Fibroblast of the conjunctiva (primary cell): ENCODE data around the gene RBM23.
"Not testable (repeated sequence)": the region's sequence is repeated elsewhere in the genome, so short reads cannot be mapped to it uniquely, and the experiment has no call there.

ENCODE experiments used
- DNase-seq: peaks from one replicate; pipeline ENCODE4 v3.0.0-alpha.2; 2010; ENCODE audit warnings: low read depth

The RBM23 gene

DNA sequence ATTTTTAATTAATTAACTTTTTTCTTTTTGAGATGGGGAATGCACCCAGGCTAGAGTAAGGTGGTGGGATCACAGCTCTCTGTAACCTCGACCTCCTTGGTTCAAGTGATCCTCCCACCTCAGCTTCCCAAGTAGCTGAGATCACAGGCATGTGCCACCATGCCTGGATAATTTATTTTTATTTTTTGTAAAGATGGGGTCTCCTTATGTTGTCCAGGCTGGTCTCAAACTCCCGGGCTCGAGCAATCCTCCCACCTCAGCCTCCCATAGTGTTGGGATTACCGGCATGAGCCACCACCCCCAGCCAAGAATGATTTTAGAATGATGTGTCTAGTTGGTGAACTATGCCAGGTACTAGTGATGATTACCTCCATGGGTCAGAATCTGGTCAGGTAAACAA, 54.0 kb downstream of the RBM23 start:
- DNase-seq, result no peak

DNA sequence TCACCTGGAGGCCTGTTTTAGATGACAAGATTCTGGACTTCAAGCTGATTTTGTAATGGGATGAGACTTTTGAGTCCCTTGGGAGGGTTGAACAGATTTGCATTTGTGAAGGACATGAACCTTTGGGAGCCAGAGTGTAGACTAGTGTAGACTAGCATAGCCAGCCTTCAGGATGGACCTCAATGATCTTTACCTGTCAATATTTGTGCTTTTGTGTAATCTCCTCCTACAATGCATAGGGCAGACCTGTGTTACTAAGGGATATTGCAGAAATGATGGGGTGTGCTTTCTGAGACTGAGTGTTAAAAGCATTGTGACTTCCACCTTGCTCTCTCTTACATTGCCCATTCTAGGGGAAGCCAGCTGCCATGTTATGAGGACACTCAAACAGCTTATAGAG, 57.3 kb downstream of the RBM23 start:
- DNase-seq, result no peak

DNA sequence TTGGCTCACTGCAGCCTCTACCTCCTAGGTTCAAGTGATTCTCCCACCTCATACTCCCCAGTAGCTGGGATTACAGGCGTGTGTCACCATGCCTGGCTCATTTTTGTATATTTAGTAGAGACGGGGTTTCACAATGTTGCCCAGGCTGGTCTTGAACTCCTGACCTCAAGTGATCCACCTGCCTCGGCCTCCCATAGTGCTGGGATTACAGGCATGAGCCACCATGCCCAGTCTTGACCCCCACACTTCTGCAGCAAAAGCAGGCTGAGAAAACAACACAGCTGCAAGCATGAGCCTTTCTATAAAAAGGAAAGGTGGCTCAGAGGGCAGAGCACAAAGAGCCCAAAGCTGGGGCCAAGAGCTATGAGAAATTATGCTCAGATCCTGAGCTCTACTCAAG, 58.6 kb downstream of the RBM23 start:
- DNase-seq, result not testable (repeated sequence)

DNA sequence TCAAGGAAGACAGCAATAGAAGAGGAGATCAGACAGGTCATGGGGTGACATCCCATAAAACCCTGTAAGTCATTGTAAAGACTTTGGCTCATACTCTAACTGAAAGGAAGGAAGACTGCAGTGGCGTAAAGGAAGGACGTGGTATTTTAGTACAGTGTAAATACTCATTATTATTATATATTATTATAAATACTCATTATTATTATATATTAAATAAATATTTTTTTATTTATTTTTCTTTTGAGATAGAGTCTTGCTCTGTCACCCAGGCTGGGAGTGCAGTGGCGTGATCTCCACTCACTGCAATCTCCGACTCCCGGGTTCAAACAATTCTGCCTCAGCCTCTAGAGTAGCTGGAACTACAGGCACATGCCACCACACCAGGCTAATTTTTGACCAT, 62.5 kb downstream of the RBM23 start:
- no peak for DNase-seq

DNA sequence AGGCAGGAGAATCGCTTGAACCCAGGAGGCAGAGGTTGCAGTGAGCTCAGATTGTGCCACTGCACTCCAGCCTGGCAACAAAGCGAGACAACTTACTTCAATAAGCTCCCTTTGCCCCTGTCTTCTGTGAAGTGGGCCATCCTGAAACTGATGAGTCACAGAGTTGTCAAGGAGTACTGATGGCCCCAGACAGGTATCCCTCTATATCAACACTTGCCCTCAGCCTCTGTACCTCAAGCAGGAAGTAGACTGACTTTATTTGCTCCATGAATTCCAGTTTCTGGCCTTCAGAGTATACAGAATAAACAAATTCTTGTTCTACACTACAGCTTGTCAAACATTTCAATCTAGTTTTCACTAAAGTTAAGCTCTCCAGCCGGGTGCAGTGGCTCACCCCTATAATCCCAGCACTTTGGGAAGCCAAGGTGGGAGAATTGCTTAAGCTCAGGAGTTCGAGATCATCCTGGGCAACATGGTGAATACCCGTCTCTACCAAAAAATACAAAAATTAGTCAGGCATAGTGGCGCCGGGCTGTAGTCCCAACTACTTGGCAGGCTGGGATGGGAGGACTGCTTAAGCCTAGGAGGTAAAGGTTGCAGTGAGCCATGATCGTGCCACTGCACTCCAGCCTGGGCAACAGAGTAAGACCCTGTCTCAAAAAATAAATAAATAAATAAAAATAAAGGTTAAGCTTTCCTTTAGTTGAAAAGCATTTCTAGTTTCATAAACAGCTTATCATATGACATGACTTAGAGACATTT, 63.8 kb downstream of the RBM23 start:
- DNase-seq, result no peak

DNA sequence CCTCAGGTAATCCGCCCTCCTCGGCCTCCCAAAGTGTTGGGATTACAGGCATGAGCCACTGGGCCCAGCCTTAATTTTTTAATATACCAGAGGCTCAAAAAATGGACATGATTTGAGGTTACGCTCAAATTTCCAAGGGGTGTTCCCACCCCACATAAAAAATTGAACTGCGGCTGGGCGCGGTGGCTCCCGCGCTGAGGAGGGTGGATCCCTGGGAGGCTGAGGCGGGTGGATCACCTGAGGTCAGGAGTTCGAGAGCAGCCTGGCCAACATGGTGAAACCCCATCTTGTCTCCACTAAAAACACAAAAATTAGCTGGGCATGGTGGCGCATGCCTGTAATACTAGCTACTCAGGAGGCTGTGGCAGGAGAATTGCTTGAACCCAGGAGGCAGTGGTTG, 64.7 kb downstream of the RBM23 start:
- DNase-seq, result not testable (repeated sequence)

DNA sequence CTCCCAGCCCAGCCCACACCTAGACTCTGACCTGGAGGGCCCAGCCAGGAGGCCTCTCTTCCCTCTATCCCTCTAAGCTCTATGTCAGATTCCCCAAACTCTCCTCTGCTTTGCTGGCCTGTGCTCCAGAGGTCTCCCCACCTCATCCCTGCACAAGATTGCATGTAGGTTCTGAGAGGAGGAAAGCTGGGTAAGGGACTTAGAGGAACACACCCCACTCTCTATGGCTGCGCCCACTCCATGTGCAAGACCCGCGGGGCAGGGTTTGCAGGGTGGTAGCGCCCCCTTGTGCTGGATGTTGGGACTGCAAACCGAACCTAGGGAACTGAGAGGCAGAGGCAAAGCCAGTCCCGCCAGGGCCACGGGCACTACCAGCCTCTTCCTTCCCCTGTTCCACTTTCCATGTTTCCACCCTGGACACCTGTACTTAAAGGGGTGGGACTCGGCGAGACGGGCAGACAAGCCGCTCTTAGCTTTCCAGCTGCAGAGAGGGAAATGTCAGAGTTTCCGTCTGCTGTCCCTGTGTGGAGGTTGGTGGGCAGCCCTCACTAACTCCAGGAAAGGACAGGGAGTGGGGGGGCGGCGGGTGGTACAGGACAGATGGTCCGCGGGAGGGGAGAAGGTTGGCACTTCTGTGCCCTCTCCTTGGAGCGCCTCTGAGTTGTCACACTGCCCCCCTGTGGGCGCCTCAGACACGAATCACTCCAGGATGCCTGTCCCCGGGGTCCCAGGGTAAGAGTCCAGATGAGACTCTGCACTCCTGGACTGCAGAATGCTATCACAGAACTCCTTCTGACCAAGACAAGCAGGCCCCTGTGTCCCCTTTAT, 65.8 kb downstream of the RBM23 start:
- peak; percentile 81 for DNase-seq

DNA sequence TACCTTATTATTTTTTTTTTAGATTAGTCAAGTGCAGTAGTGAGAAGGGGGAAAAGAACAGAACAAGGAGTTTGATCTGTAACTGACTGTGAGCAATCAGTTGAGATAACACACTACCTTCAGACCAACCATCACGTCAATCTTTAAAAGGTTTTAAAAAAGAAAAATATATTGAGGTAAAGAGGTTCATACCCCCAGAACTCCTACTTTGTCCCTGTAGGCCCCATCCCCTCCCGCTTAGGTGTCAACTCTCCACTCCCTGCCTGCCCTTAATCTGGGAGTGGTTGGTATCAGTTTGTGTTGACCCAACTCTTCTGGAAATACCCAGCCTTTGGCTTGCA, 66.4 kb downstream of the RBM23 start:
- DNase-seq, result no peak

DNA sequence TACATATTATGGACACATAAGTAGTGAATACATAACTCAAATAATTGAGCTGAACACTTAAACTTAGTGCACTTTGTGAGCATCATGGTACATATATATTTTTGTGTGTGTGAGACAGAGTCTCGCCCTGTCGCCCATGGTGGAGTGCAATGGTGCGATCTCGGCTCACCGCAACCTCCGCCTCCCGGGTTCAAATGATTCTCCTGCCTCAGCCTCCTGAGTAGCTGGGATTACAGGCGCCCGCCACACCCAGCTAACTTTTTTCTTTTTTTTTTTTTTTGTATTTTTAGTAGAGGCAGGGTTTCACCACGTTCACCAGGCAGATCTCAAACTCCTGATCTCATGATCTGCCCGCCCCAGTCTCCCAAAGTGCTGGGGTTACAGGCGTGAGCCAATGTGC, 66.8 kb downstream of the RBM23 start:
- DNase-seq, result not testable (repeated sequence)

DNA sequence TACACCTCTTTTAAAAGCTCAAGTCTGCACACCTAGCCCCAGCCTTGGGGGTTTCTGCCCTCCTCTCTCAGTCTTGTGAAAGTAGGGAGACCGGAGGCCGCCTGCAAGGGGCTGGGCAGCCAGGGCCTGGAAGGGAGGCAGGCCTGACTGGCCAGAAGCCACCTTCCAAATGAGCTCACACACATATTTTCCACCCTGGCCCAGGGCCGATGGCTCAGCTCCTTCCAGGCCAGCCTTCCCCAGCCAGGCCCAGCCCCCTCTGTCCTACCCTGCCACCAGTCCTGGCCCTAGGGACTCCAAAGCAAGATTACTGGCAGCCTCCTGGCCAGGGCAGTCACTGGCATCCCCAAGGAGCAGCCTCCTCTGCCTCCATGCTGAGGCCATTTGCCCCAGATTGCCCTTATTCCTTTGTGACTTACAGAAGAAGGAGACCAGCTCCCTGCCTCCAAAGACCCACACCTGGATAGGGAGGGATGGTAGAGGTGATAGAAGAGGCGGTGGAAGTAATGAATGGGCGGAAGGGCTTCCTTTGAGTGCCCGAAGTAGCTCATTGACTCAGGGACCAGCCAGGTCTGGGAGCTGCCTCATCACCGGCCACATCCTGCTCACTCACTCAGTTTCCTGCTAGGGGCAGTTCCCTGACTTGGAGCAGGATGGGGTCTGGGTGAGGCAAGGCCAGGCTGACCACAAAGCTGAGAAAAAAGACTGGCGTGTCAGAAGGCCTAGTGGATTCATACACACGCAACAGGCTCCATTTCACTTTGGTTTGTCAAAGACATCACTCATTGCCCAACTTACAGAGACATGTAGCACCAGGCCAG, 67.8 kb downstream of the RBM23 start:
- peak; percentile 91 for DNase-seq

DNA sequence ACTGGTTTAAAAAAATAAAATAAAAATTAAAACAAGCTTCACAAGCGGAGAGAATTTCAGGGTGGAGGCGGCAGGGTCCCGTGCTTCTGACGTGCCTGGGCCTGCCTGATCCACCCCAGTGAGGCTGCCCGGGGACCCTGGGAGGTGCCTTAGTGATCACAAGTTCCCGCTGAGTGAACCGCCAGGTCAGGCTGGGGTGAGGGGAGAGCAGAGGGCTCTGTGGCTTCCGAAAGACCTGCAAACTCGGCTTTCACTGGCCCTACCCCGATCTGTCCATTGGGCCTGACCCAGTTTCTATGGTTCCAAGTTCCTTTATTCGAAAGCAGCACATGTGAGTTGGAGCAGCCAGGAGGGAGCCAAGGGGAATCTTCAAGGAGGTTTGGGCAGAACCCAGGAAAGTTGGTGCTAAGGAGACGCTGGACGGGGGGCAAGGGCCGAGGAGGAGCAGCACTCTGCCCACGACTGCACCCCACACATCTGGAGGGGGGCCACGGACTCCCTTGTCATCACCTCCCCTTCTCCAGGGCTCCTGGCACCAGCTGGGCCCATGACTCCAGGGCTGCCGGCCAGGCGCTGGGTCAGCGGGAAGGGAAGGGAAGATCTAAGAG, 69.6 kb downstream of the RBM23 start:
- peak; percentile 82 for DNase-seq

DNA sequence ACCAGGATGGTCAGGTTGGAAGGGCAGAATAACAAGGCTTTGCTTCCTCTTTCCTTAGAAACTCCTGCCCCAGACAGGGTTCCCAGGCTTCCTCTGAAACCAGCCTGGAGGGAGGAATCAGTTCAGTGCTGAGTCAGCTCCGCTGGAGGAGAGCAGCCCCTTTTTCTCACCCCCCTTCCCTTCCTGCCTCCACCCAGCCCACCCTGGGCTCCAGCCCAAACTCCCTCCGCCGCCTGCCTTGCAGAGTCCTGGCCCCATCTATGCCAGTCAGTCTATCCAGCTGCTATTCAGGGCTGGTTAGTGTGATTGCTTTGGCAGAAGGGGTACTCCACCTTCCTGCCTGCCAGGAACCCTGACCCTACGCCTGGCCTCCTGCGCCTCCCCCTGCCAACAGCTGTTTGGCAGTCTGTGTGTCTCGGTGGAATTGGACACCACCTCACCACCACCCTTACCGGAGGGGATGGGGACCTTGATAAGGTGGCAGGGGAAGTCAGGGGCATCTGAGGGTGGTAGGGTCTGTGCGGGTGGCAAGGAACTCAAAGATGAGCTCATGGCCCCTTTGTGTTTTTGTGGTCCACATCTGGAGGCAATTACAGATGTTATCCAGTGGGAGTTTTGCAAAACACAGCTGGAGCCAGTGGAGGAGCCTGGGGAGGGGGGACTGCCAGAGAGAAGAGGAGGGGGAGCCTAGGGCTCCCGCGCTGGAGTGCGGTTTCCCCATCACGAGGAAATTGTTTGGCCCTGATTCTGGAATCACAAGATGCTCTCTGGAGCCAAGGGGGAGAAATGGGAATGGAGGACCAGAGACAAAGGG, 70.4 kb downstream of the RBM23 start:
- peak; percentile 96 for DNase-seq

DNA sequence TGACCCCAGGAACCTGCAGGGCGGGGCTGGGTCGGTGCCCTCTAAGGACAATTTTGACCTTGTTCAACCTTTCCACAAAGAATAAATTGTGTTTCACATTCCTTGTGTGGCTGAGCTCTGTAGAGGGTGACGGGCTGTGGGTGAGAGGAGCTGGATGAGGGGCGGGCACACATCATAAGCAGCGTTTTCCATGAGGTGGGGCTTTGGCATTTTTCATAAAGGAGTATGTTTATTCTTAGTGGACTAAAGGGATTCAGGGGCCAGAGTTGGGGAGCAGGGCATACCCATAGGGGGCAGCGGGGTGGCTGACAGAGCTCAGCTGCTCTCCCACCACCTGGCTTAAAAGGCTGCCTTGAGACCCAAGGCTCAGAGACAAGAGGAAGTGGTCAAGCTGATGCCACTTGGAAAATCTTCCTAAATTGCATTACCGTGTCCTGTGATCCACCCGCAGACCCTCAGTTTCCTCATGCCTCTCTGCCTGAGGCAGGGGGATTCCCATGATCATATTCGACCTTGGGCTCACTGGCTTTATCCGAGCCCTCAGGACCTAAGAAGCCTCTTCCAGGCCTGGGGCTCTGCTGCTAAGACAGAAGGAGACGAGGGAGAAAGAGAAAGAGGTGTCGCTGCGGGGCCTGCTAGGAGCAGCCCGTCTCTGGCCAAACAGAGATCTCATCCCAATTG, 71.1 kb downstream of the RBM23 start:
- DNase-seq, result no peak

DNA sequence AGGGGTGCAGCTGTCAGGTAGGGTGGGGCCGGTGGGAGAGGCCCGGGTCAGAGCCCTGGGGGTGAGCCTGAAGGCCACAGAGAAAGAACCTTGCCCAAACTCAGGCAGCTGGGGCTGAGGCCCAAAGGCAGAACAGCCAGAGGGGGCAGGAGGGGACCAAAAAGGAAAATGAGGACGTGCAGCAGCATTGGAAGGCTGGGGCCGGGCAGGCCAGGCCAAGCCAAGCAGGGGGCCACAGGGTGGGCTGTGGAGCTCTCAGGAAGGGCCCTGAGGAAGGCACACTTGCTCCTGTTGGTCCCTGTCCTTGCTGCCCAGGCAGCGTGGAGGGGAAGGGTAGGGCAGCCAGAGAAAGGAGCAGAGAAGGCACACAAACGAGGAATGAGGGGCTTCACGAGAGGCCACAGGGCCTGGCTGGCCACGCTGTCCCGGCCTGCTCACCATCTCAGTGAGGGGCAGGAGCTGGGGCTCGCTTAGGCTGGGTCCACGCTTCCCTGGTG, 72.1 kb downstream of the RBM23 start:
- DNase-seq, result no peak

DNA sequence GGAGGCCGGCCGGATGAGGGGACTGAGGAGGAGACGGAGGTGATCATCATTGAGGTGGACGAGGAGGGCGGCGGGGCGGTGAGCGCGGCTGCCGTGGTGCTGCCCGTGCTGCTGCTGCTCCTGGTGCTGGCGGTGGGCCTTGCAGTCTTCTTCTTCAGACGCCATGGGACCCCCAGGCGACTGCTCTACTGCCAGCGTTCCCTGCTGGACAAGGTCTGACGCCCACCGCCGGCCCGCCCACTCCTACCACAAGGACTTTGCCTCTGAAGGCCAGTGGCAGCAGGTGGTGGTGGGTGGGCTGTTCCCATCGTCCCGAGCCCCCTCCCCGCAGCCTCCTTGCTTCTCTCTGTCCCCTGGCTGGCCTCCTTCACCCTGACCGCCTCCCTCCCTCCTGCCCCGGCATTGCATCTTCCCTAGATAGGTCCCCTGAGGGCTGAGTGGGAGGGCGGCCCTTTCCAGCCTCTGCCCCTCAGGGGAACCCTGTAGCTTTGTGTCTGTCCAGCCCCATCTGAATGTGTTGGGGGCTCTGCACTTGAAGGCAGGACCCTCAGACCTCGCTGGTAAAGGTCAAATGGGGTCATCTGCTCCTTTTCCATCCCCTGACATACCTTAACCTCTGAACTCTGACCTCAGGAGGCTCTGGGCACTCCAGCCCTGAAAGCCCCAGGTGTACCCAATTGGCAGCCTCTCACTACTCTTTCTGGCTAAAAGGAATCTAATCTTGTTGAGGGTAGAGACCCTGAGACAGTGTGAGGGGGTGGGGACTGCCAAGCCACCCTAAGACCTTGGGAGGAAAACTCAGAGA, 72.9 kb downstream of the RBM23 start:
- DNase-seq, result no peak

DNA sequence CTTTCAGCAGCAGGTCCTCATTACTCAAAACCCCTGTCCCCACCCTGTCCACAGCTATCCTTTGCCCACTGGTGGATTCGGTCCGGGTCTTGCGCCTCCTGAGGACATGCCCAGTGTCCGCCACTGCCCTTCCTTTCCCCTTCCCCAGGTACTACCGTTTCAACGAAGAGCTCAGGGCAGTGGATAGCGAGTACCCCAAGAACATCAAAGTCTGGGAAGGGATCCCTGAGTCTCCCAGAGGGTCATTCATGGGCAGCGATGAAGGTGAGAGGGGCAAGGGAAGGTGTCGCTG, 73.9 kb downstream of the RBM23 start:
- DNase-seq, result no peak

DNA sequence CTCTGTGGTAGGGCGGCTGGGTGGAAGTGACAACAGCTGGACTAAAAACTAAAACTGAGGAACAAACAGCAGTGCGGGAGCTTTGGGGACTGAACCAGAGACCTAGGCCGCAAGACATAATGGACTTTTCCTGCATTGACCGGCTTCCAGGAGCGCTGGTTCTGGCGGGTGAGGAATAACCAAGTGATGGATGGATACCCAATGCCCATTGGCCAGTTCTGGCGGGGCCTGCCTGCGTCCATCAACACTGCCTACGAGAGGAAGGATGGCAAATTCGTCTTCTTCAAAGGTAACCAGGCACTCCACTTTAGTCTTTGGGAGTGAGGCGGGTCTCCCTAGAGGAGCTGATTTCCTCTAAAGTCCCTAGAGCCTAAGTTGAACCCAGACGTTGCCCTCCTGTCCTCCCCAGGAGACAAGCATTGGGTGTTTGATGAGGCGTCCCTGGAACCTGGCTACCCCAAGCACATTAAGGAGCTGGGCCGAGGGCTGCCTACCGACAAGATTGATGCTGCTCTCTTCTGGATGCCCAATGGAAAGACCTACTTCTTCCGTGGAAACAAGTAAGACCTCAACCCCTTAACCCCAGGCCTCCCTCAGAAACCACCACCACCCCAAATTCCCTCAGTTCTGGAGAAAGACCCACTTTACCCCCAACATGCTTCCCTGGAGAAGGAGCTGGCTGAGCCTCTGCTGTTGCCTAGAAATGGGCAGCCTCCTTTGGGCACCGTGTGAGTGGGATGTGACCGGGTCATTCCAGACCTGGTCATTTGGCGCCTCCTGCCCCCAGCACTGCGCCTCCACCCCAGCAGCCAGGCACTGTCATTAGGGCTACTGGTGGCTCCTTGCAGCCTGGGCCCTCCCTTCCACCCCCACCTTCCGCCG, 74.5 kb downstream of the RBM23 start:
- DNase-seq, result no peak
